Panc1 (cell line): ENCODE measurements around the gene SVIL. TPM values are rescaled to one million over a fixed set of nuclear protein-coding genes. Genes with fewer than 3 reads are reported as not detected.

ENCODE experiments used
- ATAC-seq: fragments of 200-7000 bp; cut with Tn5 transposase; 2 replicates; pipeline ENCODE4 v1.9.1; 2020; ENCODE audit warnings: mild to moderate bottlenecking, moderate library complexity
- BruUV-seq: library from RNA; stranded (reverse); fragments of 400-500 nt; replicated peaks from 2 replicates; lab custom pipeline; 2021; lab: Mats Ljungman, UMichigan
- CTCF ChIA-PET: fragments of 300-600 bp; sonication (Branson Sonifier 250); formaldehyde crosslinking; loops from one replicate; lab custom pipeline; 2022; ENCODE audit warnings: antibody characterized with exemption; lab: Charles Lee
- POLR2A ChIA-PET: fragments of 300-600 bp; sonication (Branson Sonifier 250); formaldehyde crosslinking; loops from one replicate; lab custom pipeline; 2022; ENCODE audit warnings: antibody characterized with exemption; lab: Charles Lee
- DNase-seq: peaks from one replicate; pipeline ENCODE4 v3.0.0-alpha.2; 2010; ENCODE audit warnings: low read depth, low spot score
- H3K27ac ChIP-seq: 2 replicates; pipeline ENCODE4 v1.5.1; 2011; ENCODE audit warnings: mild to moderate bottlenecking, low read length, inconsistent platforms
- H3K27me3 ChIP-seq: fragments of 200-500 bp; sonication (Bioruptor generic); 2 replicates; pipeline ENCODE4 v1.6.0; 2014; ENCODE audit warnings: low read length, inconsistent platforms; ENCODE audit not compliant: control insufficient read depth, insufficient read depth
- H3K36me3 ChIP-seq: fragments of 200-500 bp; sonication (Bioruptor generic); 2 replicates; pipeline ENCODE4 v1.5.1; 2014; ENCODE audit warnings: inconsistent platforms, mild to moderate bottlenecking, low read length, moderate library complexity; ENCODE audit not compliant: control insufficient read depth, insufficient read depth
- H3K4me1 ChIP-seq: 2 replicates; pipeline ENCODE4 v1.5.1; 2011; ENCODE audit warnings: inconsistent platforms, mild to moderate bottlenecking, low read length, moderate library complexity; ENCODE audit not compliant: control insufficient read depth, insufficient read depth
- H3K4me3 ChIP-seq, 2 experiments: 2 replicates each; pipeline ENCODE4 v1.5.1; 2011 to 2012; ENCODE audit warnings: low read depth in 2 of 2, low read length in 2 of 2, mild to moderate bottlenecking in 2 of 2, inconsistent platforms in 1 of 2, moderate library complexity in 1 of 2
- H3K9me3 ChIP-seq: fragments of 200-500 bp; sonication (Bioruptor generic); 2 replicates; pipeline ENCODE4 v1.5.1; 2014; ENCODE audit warnings: low read depth, mild to moderate bottlenecking, inconsistent platforms, low read length, moderate library complexity; ENCODE audit not compliant: control insufficient read depth, insufficient read depth
- CTCF ChIP-seq: fragments of 450-650 bp; IDR thresholded peaks from 2 replicates; pipeline ENCODE4 v1.5.1; 2017; ENCODE audit warnings: mild to moderate bottlenecking
- POLR2AphosphoS5 ChIP-seq: IDR thresholded peaks from 2 replicates; pipeline ENCODE4 v1.6.1; 2012; ENCODE audit warnings: mild to moderate bottlenecking, low read depth, low read length, moderate library complexity
- SIN3A ChIP-seq: IDR thresholded peaks from 2 replicates; pipeline ENCODE4 v1.6.1; 2012; ENCODE audit warnings: low read depth, mild to moderate bottlenecking, low read length, moderate library complexity, borderline replicate concordance; ENCODE audit not compliant: insufficient read depth
- TCF7L2 ChIP-seq: IDR thresholded peaks from 2 replicates; pipeline ENCODE4 v1.6.1; 2011; ENCODE audit warnings: mild to moderate bottlenecking, low read depth, low read length, inconsistent platforms
- in situ Hi-C: cut with HindIII; loops from 2 replicates; pipeline ENCODE4 v1.10.0; 2016; ENCODE audit warnings: low sequenced_read_pairs, low pct_unique_long_range_greater_than_20kb
- intact Hi-C: fragments of 100-400 bp; cut with micrococcal nuclease; formaldehyde crosslinking; loops from one replicate; pipeline ENCODE4 v1.10.0; 2022; ENCODE audit not compliant: unreplicated experiment
- total RNA-seq: library from RNA; stranded (reverse); gene quantifications from one replicate; pipeline ENCODE4 v1.2.1, GENCODE V29; 2021; ENCODE audit not compliant: unreplicated experiment
- TF ChIP-seq, protein P1 (sequence below), 2 experiments: IDR thresholded peaks; 2 replicates each; pipeline ENCODE4 v1.6.1; 2011 to 2012; ENCODE audit warnings: low read depth in 2 of 2, control low read depth in 1 of 2, low read length in 1 of 2, mild to moderate bottlenecking in 1 of 2, moderate library complexity in 1 of 2; ENCODE audit not compliant: insufficient read depth in 1 of 2

The SVIL gene
- total RNA-seq, 1 experiment from 2014 or later = 72.8 TPM

DNA sequence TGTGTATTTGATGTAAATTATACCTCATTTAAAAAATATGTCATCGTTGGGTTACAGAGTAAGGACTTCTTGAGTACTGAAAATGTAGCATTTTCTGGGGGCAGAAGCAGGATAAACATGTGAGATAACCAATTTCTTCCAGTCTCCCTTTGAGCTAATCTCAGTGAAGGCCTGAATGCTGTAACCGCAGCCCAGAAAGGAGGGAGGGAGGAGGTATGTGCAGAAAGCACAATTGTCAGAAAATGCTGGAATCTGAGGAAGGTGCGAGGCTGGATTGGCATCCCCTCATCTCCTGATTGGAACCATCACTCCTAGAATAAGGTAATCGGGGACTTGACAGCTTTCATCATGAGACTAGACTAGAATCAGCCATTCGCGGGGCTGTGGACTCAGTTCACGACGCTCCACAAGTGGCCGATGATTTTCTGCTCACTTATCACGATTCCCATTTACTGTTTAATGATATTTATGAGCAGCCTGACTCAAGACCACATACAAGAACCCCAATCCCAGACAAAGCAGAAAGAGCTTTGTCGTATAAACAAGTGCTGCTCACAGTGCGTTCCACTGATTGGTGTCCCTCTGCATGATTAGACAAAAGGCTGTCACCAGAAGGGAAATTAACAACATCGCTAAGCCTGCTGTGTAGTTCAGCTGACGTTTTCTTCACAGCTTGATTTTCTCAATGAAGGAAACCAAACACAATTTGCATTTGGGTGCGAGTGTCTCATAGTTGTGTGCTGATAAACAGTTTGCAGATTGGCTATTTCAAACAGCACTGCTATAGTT lies 93.2 kb downstream of the SVIL start:
- TF ChIP-seq CTCF (no peak), SIN3A (no peak), POLR2AphosphoS5 (no peak), TCF7L2 (no peak)
- TF ChIP-seq, protein P1, sequence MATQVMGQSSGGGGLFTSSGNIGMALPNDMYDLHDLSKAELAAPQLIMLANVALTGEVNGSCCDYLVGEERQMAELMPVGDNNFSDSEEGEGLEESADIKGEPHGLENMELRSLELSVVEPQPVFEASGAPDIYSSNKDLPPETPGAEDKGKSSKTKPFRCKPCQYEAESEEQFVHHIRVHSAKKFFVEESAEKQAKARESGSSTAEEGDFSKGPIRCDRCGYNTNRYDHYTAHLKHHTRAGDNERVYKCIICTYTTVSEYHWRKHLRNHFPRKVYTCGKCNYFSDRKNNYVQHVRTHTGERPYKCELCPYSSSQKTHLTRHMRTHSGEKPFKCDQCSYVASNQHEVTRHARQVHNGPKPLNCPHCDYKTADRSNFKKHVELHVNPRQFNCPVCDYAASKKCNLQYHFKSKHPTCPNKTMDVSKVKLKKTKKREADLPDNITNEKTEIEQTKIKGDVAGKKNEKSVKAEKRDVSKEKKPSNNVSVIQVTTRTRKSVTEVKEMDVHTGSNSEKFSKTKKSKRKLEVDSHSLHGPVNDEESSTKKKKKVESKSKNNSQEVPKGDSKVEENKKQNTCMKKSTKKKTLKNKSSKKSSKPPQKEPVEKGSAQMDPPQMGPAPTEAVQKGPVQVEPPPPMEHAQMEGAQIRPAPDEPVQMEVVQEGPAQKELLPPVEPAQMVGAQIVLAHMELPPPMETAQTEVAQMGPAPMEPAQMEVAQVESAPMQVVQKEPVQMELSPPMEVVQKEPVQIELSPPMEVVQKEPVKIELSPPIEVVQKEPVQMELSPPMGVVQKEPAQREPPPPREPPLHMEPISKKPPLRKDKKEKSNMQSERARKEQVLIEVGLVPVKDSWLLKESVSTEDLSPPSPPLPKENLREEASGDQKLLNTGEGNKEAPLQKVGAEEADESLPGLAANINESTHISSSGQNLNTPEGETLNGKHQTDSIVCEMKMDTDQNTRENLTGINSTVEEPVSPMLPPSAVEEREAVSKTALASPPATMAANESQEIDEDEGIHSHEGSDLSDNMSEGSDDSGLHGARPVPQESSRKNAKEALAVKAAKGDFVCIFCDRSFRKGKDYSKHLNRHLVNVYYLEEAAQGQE (IDR thresholded peaks at IDR 0.05; ENCODE audit: insufficient read depth in 1 of 2, low read depth in 2 of 2, low read length in 1 of 2) = no peak
- ChIA-PET CTCF (interaction anchor here (0.7 kb wide), 1 partner anchor 412 kb away, joined by 3 read pairs; no protein-coding TSS in a partner anchor), POLR2A (no interaction called here)
- no peaks in the 10 kb centered on the region for H3K27me3 ChIP-seq
- no peak overlapping the region for H3K27ac ChIP-seq
- no peaks in the 10 kb centered on the region for H3K36me3 ChIP-seq
- intact Hi-C loops (no loop called here), in situ Hi-C loops (no loop called here)
- no peak for DNase-seq
- no peaks in the 10 kb centered on the region for H3K9me3 ChIP-seq
- H3K4me3 ChIP-seq = no peak overlapping the region
- no TSS peak for BruUV-seq
- no peaks in the 10 kb centered on the region; the same call in 1 of the 2 replicates for H3K4me1 ChIP-seq
- ATAC-seq = no peak

DNA sequence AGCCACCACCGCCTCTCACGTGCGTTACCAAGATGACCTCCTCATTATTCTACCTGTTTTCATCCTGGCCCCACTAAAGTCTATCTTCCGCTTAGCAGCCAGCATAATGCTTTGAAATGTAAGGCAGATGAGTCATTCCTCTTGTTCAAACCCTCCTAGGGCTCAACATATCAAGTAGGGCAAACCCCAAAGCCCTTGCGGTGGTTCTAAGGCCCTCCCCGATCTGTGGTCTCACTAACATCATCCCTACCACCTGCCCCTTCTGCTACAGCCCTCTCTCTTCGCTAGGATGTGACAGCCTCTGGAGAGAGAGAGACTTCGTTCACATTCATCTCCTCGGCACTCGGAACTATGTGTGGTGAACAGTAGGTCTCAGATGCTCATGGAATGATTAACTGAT lies 94.8 kb downstream of the SVIL start:
- Histone ChIP-seq H3K9me3 (no peaks in the 10 kb centered on the region), H3K36me3 (no peaks in the 10 kb centered on the region), H3K27me3 (no peaks in the 10 kb centered on the region), H3K27ac (no peak overlapping the region), H3K4me3 (no peak overlapping the region), H3K4me1 (peaks cover 14% of the 10 kb centered on the region)
- ChIA-PET CTCF (no interaction called here), POLR2A (no interaction called here)
- intact Hi-C loops = no loop called here
- ATAC-seq = no peak
- BruUV-seq = no TSS peak
- no peak for TF ChIP-seq POLR2AphosphoS5
- no peak for TF ChIP-seq TCF7L2
- no peak for TF ChIP-seq CTCF
- no peak for TF ChIP-seq SIN3A
- TF ChIP-seq, protein P1 (IDR thresholded peaks at IDR 0.05; ENCODE audit: insufficient read depth in 1 of 2, low read depth in 2 of 2, low read length in 1 of 2) = no peak
- no peak for DNase-seq
- in situ Hi-C loops = no loop called here
